SK-N-SH (cell line): ENCODE measurements around the gene HDAC7.

Source experiments
- EZH2phosphoT487 ChIP-seq: fragments of 200-600 bp; sonication (generic); IDR thresholded peaks from 2 replicates; pipeline ENCODE4 v1.6.1; 2017; ENCODE audit warnings: low read depth, mixed run types, mild to moderate bottlenecking, antibody characterized with exemption, moderate library complexity, borderline replicate concordance
- JUND ChIP-seq: IDR thresholded peaks from 2 replicates; pipeline ENCODE4 v1.4.0; 2012
- MXI1 ChIP-seq: IDR thresholded peaks from 2 replicates; pipeline ENCODE4 v1.6.1; 2012; ENCODE audit warnings: mild to moderate bottlenecking, low read depth, low read length, improper control_type of control experiment
- NFIC ChIP-seq: IDR thresholded peaks from 2 replicates; pipeline ENCODE4 v1.4.0; 2012; ENCODE audit warnings: borderline replicate concordance
- RAD21 ChIP-seq: IDR thresholded peaks from 2 replicates; pipeline ENCODE4 v1.6.1; 2012; ENCODE audit warnings: mild to moderate bottlenecking, low read length
- RFX5 ChIP-seq: IDR thresholded peaks from 2 replicates; pipeline ENCODE4 v1.6.1; 2012; ENCODE audit warnings: mild to moderate bottlenecking, improper control_type of control experiment, low read length
- RXRA ChIP-seq: IDR thresholded peaks from 2 replicates; pipeline ENCODE4 v1.4.0; 2012; ENCODE audit warnings: low read depth, mild to moderate bottlenecking, borderline replicate concordance
- SMC3 ChIP-seq: IDR thresholded peaks from 2 replicates; pipeline ENCODE4 v1.6.1; 2012; ENCODE audit warnings: low read depth, low read length, improper control_type of control experiment
- TAF1 ChIP-seq: IDR thresholded peaks from 2 replicates; pipeline ENCODE4 v1.6.1; 2012; ENCODE audit warnings: low read depth, mild to moderate bottlenecking, low read length, moderate library complexity, borderline replicate concordance
- TF ChIP-seq, protein P1 (sequence below): fragments of 200-600 bp; sonication (generic); IDR thresholded peaks from 2 replicates; pipeline ENCODE4 v1.6.1; 2017; ENCODE audit warnings: antibody characterized with exemption, mild to moderate bottlenecking, moderate library complexity
- TF ChIP-seq, protein P2 (sequence below): IDR thresholded peaks from 2 replicates; pipeline ENCODE4 v1.4.0; 2012; ENCODE audit warnings: low read depth

DNA sequence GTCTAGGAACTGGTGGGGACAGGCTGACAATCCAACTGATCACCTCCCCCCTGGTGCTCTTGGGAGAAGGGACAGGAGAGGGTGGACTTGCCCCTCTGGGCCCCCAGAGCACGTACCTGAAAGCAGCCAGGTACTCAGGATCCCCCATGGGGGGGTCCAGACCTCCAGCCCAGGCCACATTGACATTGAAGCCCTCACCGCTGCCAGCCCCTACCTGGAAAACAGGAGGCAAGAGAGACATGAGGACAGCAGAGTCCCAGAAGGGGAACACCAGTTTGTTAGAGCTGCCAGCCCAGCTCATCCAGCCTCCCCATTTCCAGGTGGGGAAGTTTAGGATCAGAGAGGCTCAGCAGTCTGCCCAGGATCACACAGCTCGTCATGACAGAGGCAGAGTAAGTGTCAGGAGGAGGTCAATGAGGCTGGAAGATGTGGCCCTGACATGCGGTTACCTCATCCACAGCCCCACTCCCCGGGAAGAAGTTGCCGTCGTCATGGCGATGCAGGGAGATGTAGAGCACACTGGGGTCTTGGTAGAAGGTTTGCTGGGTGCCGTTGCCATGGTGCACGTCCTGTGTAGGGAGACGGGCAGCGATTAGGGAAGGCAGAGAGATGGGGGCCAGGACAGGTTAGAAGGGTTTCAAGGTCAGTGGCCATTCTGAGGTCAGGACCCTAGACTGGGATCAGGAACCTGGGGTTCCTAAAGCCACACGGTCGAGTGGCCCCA is 31.9 kb downstream of the HDAC7 start:
- TF ChIP-seq, protein P1, sequence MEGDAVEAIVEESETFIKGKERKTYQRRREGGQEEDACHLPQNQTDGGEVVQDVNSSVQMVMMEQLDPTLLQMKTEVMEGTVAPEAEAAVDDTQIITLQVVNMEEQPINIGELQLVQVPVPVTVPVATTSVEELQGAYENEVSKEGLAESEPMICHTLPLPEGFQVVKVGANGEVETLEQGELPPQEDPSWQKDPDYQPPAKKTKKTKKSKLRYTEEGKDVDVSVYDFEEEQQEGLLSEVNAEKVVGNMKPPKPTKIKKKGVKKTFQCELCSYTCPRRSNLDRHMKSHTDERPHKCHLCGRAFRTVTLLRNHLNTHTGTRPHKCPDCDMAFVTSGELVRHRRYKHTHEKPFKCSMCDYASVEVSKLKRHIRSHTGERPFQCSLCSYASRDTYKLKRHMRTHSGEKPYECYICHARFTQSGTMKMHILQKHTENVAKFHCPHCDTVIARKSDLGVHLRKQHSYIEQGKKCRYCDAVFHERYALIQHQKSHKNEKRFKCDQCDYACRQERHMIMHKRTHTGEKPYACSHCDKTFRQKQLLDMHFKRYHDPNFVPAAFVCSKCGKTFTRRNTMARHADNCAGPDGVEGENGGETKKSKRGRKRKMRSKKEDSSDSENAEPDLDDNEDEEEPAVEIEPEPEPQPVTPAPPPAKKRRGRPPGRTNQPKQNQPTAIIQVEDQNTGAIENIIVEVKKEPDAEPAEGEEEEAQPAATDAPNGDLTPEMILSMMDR: no peak
- TF ChIP-seq, protein P2, sequence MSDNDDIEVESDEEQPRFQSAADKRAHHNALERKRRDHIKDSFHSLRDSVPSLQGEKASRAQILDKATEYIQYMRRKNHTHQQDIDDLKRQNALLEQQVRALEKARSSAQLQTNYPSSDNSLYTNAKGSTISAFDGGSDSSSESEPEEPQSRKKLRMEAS: no peak
- TF ChIP-seq RAD21 (no peak), SMC3 (no peak), TAF1 (no peak), NFIC (no peak), JUND (no peak), RXRA (no peak), RFX5 (no peak), EZH2phosphoT487 (no peak), MXI1 (no peak)
